Ishikawa (cell line): ENCODE results near the gene ROBO1.
A peak's percentile ranks its signal among the peaks of the same experiment; 100 is the strongest.

Experiments
- CEBPB ChIP-seq: IDR thresholded peaks from 2 replicates; pipeline ENCODE4 v1.6.1; 2012
- CREB1 ChIP-seq: IDR thresholded peaks from 2 replicates; pipeline ENCODE4 v1.6.1; 2012; ENCODE audit warnings: low read depth
- EGR1 ChIP-seq: IDR thresholded peaks from 2 replicates; pipeline ENCODE4 v1.6.1; 2012
- EP300 ChIP-seq: IDR thresholded peaks from 2 replicates; pipeline ENCODE4 v1.6.1; 2012; ENCODE audit warnings: borderline replicate concordance
- FOXM1 ChIP-seq: IDR thresholded peaks from 2 replicates; pipeline ENCODE4 v1.6.1; 2012; ENCODE audit warnings: low read depth, borderline replicate concordance
- NFIC ChIP-seq: IDR thresholded peaks from 2 replicates; pipeline ENCODE4 v1.6.1; 2012
- RAD21 ChIP-seq: IDR thresholded peaks from 2 replicates; pipeline ENCODE4 v1.6.1; 2012; ENCODE audit warnings: low read depth
- TAF1 ChIP-seq: IDR thresholded peaks from 2 replicates; pipeline ENCODE4 v1.6.1; 2012; ENCODE audit warnings: low read depth, mild to moderate bottlenecking
- TCF12 ChIP-seq: IDR thresholded peaks from 2 replicates; pipeline ENCODE4 v1.6.1; 2012; ENCODE audit warnings: low read depth
- TEAD4 ChIP-seq: IDR thresholded peaks from 2 replicates; pipeline ENCODE4 v1.6.1; 2012
- YY1 ChIP-seq: IDR thresholded peaks from 2 replicates; pipeline ENCODE4 v1.6.1; 2012; ENCODE audit warnings: low read depth
- ZBTB7A ChIP-seq: IDR thresholded peaks from 2 replicates; pipeline ENCODE4 v1.6.1; 2012; ENCODE audit warnings: low read depth
- TF ChIP-seq, protein P1 (sequence below): IDR thresholded peaks from 2 replicates; pipeline ENCODE4 v1.6.1; 2012
- TF ChIP-seq, protein P2 (sequence below): IDR thresholded peaks from 2 replicates; pipeline ENCODE4 v1.6.1; 2012
- TF ChIP-seq, protein P3 (sequence below): IDR thresholded peaks from 2 replicates; pipeline ENCODE4 v1.6.1; 2012; ENCODE audit warnings: low read depth, mild to moderate bottlenecking

Gene ROBO1

DNA sequence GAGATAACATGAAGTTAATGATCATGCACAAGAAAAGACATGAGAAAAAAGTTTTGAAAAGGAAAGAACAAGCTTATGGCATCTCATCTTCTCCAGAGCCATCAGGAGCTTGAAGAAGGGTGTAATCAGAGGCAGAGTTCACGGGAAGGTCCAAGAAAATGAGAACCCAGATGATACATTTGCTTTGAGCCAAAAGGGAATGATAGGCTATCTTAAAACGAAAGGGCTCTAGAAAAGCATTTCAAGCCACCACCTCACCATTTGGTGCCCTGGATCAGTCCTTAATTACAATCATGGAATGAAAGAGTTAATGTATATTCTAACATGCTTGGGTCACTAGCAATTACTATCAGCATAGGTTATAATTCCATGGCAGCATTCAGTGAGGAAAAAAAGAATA, 781.8 kb downstream of the ROBO1 start:
- TF ChIP-seq, protein P1, sequence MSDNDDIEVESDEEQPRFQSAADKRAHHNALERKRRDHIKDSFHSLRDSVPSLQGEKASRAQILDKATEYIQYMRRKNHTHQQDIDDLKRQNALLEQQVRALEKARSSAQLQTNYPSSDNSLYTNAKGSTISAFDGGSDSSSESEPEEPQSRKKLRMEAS: no peak
- TF ChIP-seq EP300 (no peak), RAD21 (no peak), TCF12 (no peak), TAF1 (no peak), YY1 (no peak), NFIC (no peak), EGR1 (no peak), ZBTB7A (no peak), CEBPB (no peak), CREB1 (no peak), FOXM1 (no peak)
- TF ChIP-seq, protein P2, sequence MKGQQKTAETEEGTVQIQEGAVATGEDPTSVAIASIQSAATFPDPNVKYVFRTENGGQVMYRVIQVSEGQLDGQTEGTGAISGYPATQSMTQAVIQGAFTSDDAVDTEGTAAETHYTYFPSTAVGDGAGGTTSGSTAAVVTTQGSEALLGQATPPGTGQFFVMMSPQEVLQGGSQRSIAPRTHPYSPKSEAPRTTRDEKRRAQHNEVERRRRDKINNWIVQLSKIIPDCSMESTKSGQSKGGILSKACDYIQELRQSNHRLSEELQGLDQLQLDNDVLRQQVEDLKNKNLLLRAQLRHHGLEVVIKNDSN: no peak
- TF ChIP-seq, protein P3, sequence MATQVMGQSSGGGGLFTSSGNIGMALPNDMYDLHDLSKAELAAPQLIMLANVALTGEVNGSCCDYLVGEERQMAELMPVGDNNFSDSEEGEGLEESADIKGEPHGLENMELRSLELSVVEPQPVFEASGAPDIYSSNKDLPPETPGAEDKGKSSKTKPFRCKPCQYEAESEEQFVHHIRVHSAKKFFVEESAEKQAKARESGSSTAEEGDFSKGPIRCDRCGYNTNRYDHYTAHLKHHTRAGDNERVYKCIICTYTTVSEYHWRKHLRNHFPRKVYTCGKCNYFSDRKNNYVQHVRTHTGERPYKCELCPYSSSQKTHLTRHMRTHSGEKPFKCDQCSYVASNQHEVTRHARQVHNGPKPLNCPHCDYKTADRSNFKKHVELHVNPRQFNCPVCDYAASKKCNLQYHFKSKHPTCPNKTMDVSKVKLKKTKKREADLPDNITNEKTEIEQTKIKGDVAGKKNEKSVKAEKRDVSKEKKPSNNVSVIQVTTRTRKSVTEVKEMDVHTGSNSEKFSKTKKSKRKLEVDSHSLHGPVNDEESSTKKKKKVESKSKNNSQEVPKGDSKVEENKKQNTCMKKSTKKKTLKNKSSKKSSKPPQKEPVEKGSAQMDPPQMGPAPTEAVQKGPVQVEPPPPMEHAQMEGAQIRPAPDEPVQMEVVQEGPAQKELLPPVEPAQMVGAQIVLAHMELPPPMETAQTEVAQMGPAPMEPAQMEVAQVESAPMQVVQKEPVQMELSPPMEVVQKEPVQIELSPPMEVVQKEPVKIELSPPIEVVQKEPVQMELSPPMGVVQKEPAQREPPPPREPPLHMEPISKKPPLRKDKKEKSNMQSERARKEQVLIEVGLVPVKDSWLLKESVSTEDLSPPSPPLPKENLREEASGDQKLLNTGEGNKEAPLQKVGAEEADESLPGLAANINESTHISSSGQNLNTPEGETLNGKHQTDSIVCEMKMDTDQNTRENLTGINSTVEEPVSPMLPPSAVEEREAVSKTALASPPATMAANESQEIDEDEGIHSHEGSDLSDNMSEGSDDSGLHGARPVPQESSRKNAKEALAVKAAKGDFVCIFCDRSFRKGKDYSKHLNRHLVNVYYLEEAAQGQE: no peak

DNA sequence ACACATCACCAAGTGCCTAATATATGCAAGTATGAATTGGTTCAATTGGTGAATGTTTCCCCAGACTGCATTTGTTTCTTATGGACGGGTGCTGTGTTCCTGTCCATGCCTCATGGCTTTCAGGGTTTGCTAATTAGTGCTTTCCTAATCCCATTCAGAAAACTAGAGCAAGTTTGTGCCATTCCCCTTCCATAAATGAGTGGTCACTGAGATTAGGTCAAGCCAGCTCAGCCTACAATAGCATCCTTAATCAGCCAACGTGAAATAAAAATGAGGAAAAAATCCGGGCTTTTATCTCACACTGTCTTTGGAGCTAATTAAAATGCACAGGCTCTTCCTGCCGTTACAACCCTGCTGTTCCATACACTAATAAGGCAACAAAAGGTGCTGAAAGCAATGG, 788.8 kb downstream of the ROBO1 start:
- TF ChIP-seq, protein P3: no peak
- TF ChIP-seq TEAD4 (no peak), ZBTB7A (no peak), EP300 (no peak), TAF1 (no peak), EGR1 (no peak), FOXM1 (no peak), YY1 (no peak), TCF12 (no peak), NFIC (no peak), CREB1 (no peak), CEBPB (no peak), RAD21 (no peak)
- TF ChIP-seq, protein P2: no peak
- TF ChIP-seq, protein P1: no peak

DNA sequence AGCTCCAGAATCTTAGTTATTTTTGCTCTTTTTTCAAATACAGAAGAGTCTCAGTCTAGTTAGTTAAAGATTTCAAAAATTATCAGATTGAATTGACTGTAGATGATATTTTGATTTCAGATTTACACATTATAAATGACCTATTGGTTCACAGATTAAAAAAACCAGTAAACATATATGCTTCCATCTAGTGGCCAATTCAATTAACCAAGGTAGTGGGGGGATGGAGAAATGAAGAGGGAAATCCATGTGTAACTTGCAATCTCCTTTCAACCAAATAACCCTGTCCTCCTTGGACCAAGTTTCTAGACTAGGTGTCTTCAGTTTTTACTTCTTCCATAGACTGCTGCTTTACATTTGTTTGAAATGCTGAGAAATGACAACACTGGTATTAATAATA, 789.8 kb downstream of the ROBO1 start:
- no peak for TF ChIP-seq EGR1
- peak; percentile 39 for TF ChIP-seq RAD21
- no peak for TF ChIP-seq FOXM1

DNA sequence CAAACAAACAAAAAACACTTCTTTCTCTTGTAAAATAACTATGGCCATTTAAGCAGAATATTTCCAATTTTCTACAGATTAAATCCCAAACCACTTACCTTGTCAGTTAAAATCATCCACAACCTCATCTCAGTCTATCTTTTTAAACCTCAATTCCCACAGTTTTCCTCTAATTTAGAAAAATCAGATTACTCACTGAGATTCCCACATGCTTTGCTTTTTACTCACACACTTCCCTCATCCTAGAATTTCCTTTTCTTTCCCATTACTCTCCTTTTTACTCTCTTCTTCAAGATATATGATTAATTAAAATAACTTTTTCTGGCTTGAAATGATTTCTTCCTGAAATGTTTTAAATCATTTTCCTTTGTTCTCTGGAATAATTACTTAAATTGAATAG, 790.7 kb downstream of the ROBO1 start:
- TF ChIP-seq, protein P2: no peak
- TF ChIP-seq CREB1 (no peak), TEAD4 (no peak), YY1 (no peak), CEBPB (no peak), RAD21 (no peak), EGR1 (no peak), NFIC (no peak), TCF12 (no peak), TAF1 (no peak), ZBTB7A (no peak)
- TF ChIP-seq, protein P3: no peak
- TF ChIP-seq, protein P1: no peak
